G401 (cell line): ENCODE data around the gene INPP5A. TPM values are rescaled to one million over a fixed set of nuclear protein-coding genes. Genes with fewer than 3 reads are reported as not detected.
"Not testable (repeated sequence)": the region's sequence is repeated elsewhere in the genome, so short reads cannot be mapped to it uniquely, and the experiment has no call there.

Source experiments
- DNase-seq: peaks from one replicate; pipeline ENCODE4 v3.0.0-alpha.2; 2015; ENCODE audit warnings: low spot score
- in situ Hi-C: cut with HindIII; loops from 2 replicates; pipeline ENCODE4 v1.10.0; 2016; ENCODE audit warnings: low sequenced_read_pairs, mixed read lengths
- total RNA-seq: library from RNA; depleted of rRNA; stranded (reverse); fragments of >200 nt; shearing (Covaris generic); gene quantifications from 2 replicates; pipeline ENCODE4 v1.2.3, GENCODE V29; 2014

INPP5A gene
- total RNA-seq, 1 experiment from 2014 or later: 44.3 TPM

GRCh38 chr10:132669208-132669861 lies 131.7 kb downstream of the INPP5A start:
- DNase-seq: no peak
- in situ Hi-C loops: no loop called here

GRCh38 chr10:132670546-132671227 lies 133.1 kb downstream of the INPP5A start:
- in situ Hi-C loops: no loop called here
- DNase-seq: no peak

GRCh38 chr10:132671228-132672154 lies 133.9 kb downstream of the INPP5A start:
- DNase-seq: no peak
- in situ Hi-C loops: no loop called here

GRCh38 chr10:132673746-132674145 lies 136.2 kb downstream of the INPP5A start:
- DNase-seq, in situ Hi-C loops: not testable (repeated sequence)

GRCh38 chr10:132674311-132674710 lies 136.7 kb downstream of the INPP5A start:
- DNase-seq: no peak
- in situ Hi-C loops: no loop called here

GRCh38 chr10:132675031-132675740 lies 137.6 kb downstream of the INPP5A start:
- no peak for DNase-seq

GRCh38 chr10:132676193-132676891 lies 138.8 kb downstream of the INPP5A start:
- in situ Hi-C loops: no loop called here
- DNase-seq: peak; percentile 44

More at GRCh38 chr10:132675031-132675740, 137.6 kb downstream of the INPP5A start:
- in situ Hi-C loops: no loop called here

GRCh38 chr10:132677096-132677472 lies 139.5 kb downstream of the INPP5A start:
- in situ Hi-C loops: no loop called here
- DNase-seq: no peak

- peak; percentile 50 for DNase-seq
- in situ Hi-C loops: no loop called here
Measured at GRCh38 chr10:132677473-132678227, 140.1 kb downstream of the INPP5A start.

GRCh38 chr10:132678436-132679216 lies 141.0 kb downstream of the INPP5A start:
- in situ Hi-C loops: no loop called here
- no peak for DNase-seq

GRCh38 chr10:132679217-132679595 lies 141.6 kb downstream of the INPP5A start:
- in situ Hi-C loops: no loop called here
- no peak for DNase-seq

GRCh38 chr10:132679640-132680039 lies 142.1 kb downstream of the INPP5A start:
- no peak for DNase-seq
- in situ Hi-C loops: no loop called here

- in situ Hi-C loops, DNase-seq: not testable (repeated sequence)
Measured at GRCh38 chr10:132680741-132681140, 143.2 kb downstream of the INPP5A start.

- in situ Hi-C loops: no loop called here
- no peak for DNase-seq
Measured at GRCh38 chr10:132681858-132682755, 144.5 kb downstream of the INPP5A start.

- in situ Hi-C loops: no loop called here
- DNase-seq: no peak
Measured at GRCh38 chr10:132684164-132684891, 146.7 kb downstream of the INPP5A start.
